HG03097 (cell line): ENCODE data around the gene TSPYL2.

Experiments used
- ATAC-seq: cut with Tn5 transposase; IDR thresholded peaks from one replicate; pipeline ENCODE4 v1.9.1; 2021; ENCODE audit not compliant: unreplicated experiment, low FRiP score

The TSPYL2 gene

GRCh38 chrX:53116101-53116500 lies 33.9 kb downstream of the TSPYL2 start:
- ATAC-seq = no peak

GRCh38 chrX:53122013-53122412 lies 39.8 kb downstream of the TSPYL2 start:
- no peak for ATAC-seq

GRCh38 chrX:53125506-53125905 lies 43.3 kb downstream of the TSPYL2 start:
- no peak for ATAC-seq

- no peak for ATAC-seq
Measured at GRCh38 chrX:53126377-53126776, 44.2 kb downstream of the TSPYL2 start.

GRCh38 chrX:53128097-53128749 lies 46.1 kb downstream of the TSPYL2 start:
- ATAC-seq = no peak

GRCh38 chrX:53133400-53133799 lies 51.2 kb downstream of the TSPYL2 start:
- ATAC-seq = no peak

- no peak for ATAC-seq
Measured at GRCh38 chrX:53135581-53135980, 53.4 kb downstream of the TSPYL2 start.
